Heart left ventricle (tissue), 16 donors: ENCODE measurements around the gene FSD1. TPM values are rescaled to one million over a fixed set of nuclear protein-coding genes. Genes with fewer than 3 reads are reported as not detected.

Source experiments
- ATAC-seq, 4 donors: fragments of 200-7000 bp; cut with Tn5 transposase; one replicate each; pipeline ENCODE4 v1.9.1; 2020 to 2022; ENCODE audit warnings: moderate library complexity in 4 of 4, mild to moderate bottlenecking in 3 of 4, moderate number of reproducible peaks in 1 of 4
- DNase-seq, 5 donors: peaks; one replicate each; pipeline ENCODE4 v3.0.0-alpha.2; 2020
- H3K27ac ChIP-seq, 12 donors: fragments of 200-600 bp; sonication (generic) in 4 of 12; one replicate each; pipeline versions ENCODE4 v1.5.0 to v1.8.0; 2016 to 2022; ENCODE audit warnings: mild to moderate bottlenecking in 2 of 12
- H3K27me3 ChIP-seq, 9 donors: fragments of 200-600 bp; sonication (generic) in 2 of 9; one replicate each; pipeline versions ENCODE4 v1.5.1 to v1.8.0; 2016 to 2022; ENCODE audit warnings: mild to moderate bottlenecking in 3 of 9
- H3K36me3 ChIP-seq, 9 donors: fragments of 200-600 bp; sonication (generic) in 2 of 9; one replicate each; pipeline versions ENCODE4 v1.5.0 to v1.8.0; 2018 to 2022; ENCODE audit warnings: mild to moderate bottlenecking in 2 of 9
- H3K4me1 ChIP-seq, 12 donors: fragments of 200-600 bp; sonication (generic) in 4 of 12; one replicate each; pipeline versions ENCODE4 v1.5.0 to v1.8.0; 2016 to 2022; ENCODE audit warnings: mild to moderate bottlenecking in 3 of 12
- H3K4me3 ChIP-seq, 12 donors: fragments of 200-600 bp; sonication (generic) in 4 of 12; one replicate each; pipeline versions ENCODE4 v1.5.0 to v1.8.0; 2017 to 2022; ENCODE audit warnings: mild to moderate bottlenecking in 9 of 12, moderate library complexity in 4 of 12
- H3K9me3 ChIP-seq, 12 donors: fragments of 200-600 bp; sonication (generic) in 4 of 12; one replicate each; pipeline versions ENCODE4 v1.5.0 to v1.8.0; 2016 to 2022; ENCODE audit warnings: mild to moderate bottlenecking in 1 of 12
- CTCF ChIP-seq, 12 donors: fragments of 200-600 bp; sonication (generic) in 4 of 12; IDR thresholded peaks; one replicate each; pipeline versions ENCODE4 v1.5.0 to v1.8.0; 2018 to 2022; ENCODE audit warnings: antibody characterized with exemption in 12 of 12, mild to moderate bottlenecking in 5 of 12
- POLR2A ChIP-seq, 2 donors: fragments of 450-650 bp; IDR thresholded peaks; one replicate each; pipeline ENCODE4 v1.6.1; 2017; ENCODE audit warnings: antibody characterized with exemption in 2 of 2, mild to moderate bottlenecking in 2 of 2, moderate library complexity in 2 of 2
- WGBS, 4 donors: extraction: QIAGEN DNeasy Blood & Tissue Kit in 2 of 4; methylation state at CpG; one replicate each; pipeline versions ENCODE4 v1.1.5 to v1.1.7; 2013 to 2018; 5-methylcytosine and 5-hydroxymethylcytosine counted together
- intact Hi-C, 10 donors: fragments of 100-400 bp; cut with DNase I; formaldehyde crosslinking; loops; one replicate each; pipeline versions ENCODE4 v1.11.1 to v1.14.2; 2022
- polyA plus RNA-seq, 2 donors: library from polyadenylated mRNA; stranded (reverse); fragments of 200-250 nt; gene quantifications; one replicate each; pipeline ENCODE4 v1.2.3, GENCODE V29; 2013
- total RNA-seq, 9 donors: library from RNA; depleted of rRNA in 2 of 9; stranded (reverse); fragments of >200 nt in 2 of 9; fragmentation: NEBNext Ultra II Directional in 3 of 9; extraction: Animal tissue kit (Norgen Biotek cat#: 25700) in 3 of 9; gene quantifications; one replicate each; pipeline versions ENCODE4 v1.1.0 to v1.2.4, GENCODE V29; 2016 to 2023
- donor health status: ischemic (EF 13 %, LVEDD 7.1; RV severe dilation, severe dysfunction).
- donor health status: healthy with polysubstance abuse.
- donor health status: DM: no; HTN: yes; CAD: no.
- donor health status: DM: no; HTN: no; CAD: no.
- donor health status: ischemic (EF 25% LVEDD 6.9; RV normal size, moderate dysfunction).
- donor health status: ischemic (EF 25% LVEDD 5.7; RV mildly dilated, moderate dysfunction).
- donor health status: healthy.
- donor health status: DM: yes; HTN: yes; CAD: no.
- donor health status: ischemic (EF 35%, LVEDD 5.7; RV mildly dilated, moderate dysfunction).
- donor health status: nonischemic (EF 11% LVEDD 7.7; RV severe dilation, severe dysfunction).
- donor health status: DM: yes; HTN: yes; CAD: no.
- donor health status: PGD.
- donor health status: ischemic (EF 29% LVEDD 5.4; RV normal size, mild dysfunction).
- donor health status: nonischemic (EF 23%, LVEDD 6.1; RV moderate dilation, normal function).

Gene FSD1
- total and polyA plus RNA-seq, 11 donors: 0.04 to 1.2 TPM; not detected in 9

- intact Hi-C loops: loop anchor here in 5 of 10 donors (1.0 to 5.0 kb wide), 7 partner anchors 32 to 95 kb away; partner anchors contain the start of genes SH3GL1 (in 2 of the 5), YJU2 (in 2 of the 5) and CHAF1A (in 1 of the 5)
These were observed 38.4 kb downstream of the FSD1 start for GRCh38 chr19:4342615-4343369.

GRCh38 chr19:4343370-4344307 is 39.2 kb downstream of the FSD1 start, which contains the start of gene MPND:
MPND (plus strand) TSS chr19:4343562; CDS start chr19:4343594, 32 bp downstream.
- Histone ChIP-seq H3K4me3 (peak within 1 kb of the TSS; percentile 38 to 100 (median 76)), H3K9me3 (no peaks in the 10 kb centered on the region), H3K4me1 (peaks cover 0 to 23% (median 13%) of the 10 kb centered on the region in 12 donors), H3K36me3 (peaks cover 0 to 18% (median 8%) of the 10 kb centered on the region in 9 donors), H3K27ac (peak within 1 kb of the TSS; percentile 70 to 99 (median 92)), H3K27me3 (no peaks in the 10 kb centered on the region)
- peak; percentile 82 to 90 (median 90) for ATAC-seq
- whole genome bisulfite sequencing, 4 donors: 5 to 18% (median 8%) methylated on average over 20 to 101 of the region's 101 CpGs
- peak; percentile 94 to 97 (median 96) for DNase-seq
- intact Hi-C loops: loop anchor here in 5 of 10 donors (2.0 to 5.0 kb wide), 5 partner anchors 31 to 96 kb away; partner anchors contain the start of genes CHAF1A (in 1 of the 5), SH3GL1 (in 1 of the 5) and YJU2 (in 1 of the 5)
- peak in 1 of 2 donors; percentile 61 for TF ChIP-seq POLR2A (IDR thresholded peaks at IDR 0.05)
- no peak for TF ChIP-seq CTCF (IDR thresholded peaks at IDR 0.05)

More at GRCh38 chr19:4342615-4343369, 38.4 kb downstream of the FSD1 start:
- Histone ChIP-seq H3K4me1 (peaks cover 0 to 27% (median 15%) of the 10 kb centered on the region in 12 donors), H3K4me3 (peak overlapping the region; percentile 38 to 100 (median 76)), H3K27ac (peak overlapping the region; percentile 70 to 99 (median 92)), H3K9me3 (no peaks in the 10 kb centered on the region), H3K36me3 (peaks cover 0 to 13% (median 6%) of the 10 kb centered on the region in 9 donors), H3K27me3 (no peaks in the 10 kb centered on the region)
- ATAC-seq (peak; percentile 94 to 98 (median 96)), DNase-seq (peak; percentile 96 to 99 (median 97))
- WGBS, 4 donors: 0 to 1% (median 0%) methylated on average over 23 to 39 of the region's 39 CpGs
- peak in 7 of 12 donors; percentile 7 to 54 (median 39) for TF ChIP-seq CTCF (IDR thresholded peaks at IDR 0.05)
- TF ChIP-seq POLR2A (IDR thresholded peaks at IDR 0.05): peak; percentile 47 to 93

- peaks cover 0 to 18% (median 9%) of the 10 kb centered on the region in 9 donors for H3K36me3 ChIP-seq
- intact Hi-C loops: no loop called here
- WGBS, 4 donors: 87 to 95% (median 92%) methylated on average over 11 to 15 of the region's 15 CpGs
- H3K4me1 ChIP-seq: peaks cover 0 to 18% (median 10%) of the 10 kb centered on the region in 12 donors
- H3K9me3 ChIP-seq: no peaks in the 10 kb centered on the region
- no peak for TF ChIP-seq POLR2A (IDR thresholded peaks at IDR 0.05)
- no peak for TF ChIP-seq CTCF (IDR thresholded peaks at IDR 0.05)
- H3K27me3 ChIP-seq: no peaks in the 10 kb centered on the region
- no peak for DNase-seq
- H3K4me3 ChIP-seq: no peak overlapping the region
- no peak for ATAC-seq
- no peak overlapping the region for H3K27ac ChIP-seq
These were observed 41.1 kb downstream of the FSD1 start for GRCh38 chr19:4345342-4346019.
